ENCODE results near the gene KCNH6. TPM values are rescaled to one million over a fixed set of nuclear protein-coding genes. Genes with fewer than 3 reads are reported as not detected.

The KCNH6 gene
- total RNA-seq, 4 donors from 2014 or later: 0.08 to 0.29 TPM; not detected in 2

DNA sequence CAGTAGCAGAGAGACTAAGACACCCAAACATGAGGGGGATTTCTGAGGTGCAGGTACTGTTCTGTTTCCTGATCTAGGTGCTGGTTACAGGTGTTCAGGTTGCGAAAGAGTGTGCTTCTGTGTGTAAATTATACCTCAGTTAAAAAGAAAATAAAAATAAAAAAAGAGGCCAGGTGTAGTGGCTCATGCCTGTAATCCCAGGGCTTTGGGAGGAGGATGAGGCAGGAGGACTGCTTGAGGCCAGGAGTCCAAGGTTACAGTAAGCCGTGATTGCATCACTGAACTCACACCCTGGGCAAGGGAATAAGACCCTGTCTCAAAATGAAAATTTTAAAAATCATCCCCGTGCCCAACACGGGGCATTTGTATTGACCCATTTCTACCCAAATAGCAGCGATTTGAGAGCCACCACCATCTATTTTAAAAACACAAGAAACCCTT lies 23.9 kb downstream of the KCNH6 start:
- H3K4me3 ChIP-seq (ENCODE audit: low read depth, poor library complexity, severe bottlenecking): no peak overlapping the region
- 75% methylated on average over 5 of the region's 5 CpGs for WGBS, 2 donors
- intact Hi-C loops (cut with DNase I; ENCODE audit: low total_unique reads): no loop called here
- TF ChIP-seq, protein P1, sequence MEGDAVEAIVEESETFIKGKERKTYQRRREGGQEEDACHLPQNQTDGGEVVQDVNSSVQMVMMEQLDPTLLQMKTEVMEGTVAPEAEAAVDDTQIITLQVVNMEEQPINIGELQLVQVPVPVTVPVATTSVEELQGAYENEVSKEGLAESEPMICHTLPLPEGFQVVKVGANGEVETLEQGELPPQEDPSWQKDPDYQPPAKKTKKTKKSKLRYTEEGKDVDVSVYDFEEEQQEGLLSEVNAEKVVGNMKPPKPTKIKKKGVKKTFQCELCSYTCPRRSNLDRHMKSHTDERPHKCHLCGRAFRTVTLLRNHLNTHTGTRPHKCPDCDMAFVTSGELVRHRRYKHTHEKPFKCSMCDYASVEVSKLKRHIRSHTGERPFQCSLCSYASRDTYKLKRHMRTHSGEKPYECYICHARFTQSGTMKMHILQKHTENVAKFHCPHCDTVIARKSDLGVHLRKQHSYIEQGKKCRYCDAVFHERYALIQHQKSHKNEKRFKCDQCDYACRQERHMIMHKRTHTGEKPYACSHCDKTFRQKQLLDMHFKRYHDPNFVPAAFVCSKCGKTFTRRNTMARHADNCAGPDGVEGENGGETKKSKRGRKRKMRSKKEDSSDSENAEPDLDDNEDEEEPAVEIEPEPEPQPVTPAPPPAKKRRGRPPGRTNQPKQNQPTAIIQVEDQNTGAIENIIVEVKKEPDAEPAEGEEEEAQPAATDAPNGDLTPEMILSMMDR (IDR thresholded peaks at IDR 0.05): no peak
- no peak for TF ChIP-seq POLR2A (IDR thresholded peaks at IDR 0.05)
- DNase-seq (ENCODE audit: low spot score in 2 of 2): no peak

DNA sequence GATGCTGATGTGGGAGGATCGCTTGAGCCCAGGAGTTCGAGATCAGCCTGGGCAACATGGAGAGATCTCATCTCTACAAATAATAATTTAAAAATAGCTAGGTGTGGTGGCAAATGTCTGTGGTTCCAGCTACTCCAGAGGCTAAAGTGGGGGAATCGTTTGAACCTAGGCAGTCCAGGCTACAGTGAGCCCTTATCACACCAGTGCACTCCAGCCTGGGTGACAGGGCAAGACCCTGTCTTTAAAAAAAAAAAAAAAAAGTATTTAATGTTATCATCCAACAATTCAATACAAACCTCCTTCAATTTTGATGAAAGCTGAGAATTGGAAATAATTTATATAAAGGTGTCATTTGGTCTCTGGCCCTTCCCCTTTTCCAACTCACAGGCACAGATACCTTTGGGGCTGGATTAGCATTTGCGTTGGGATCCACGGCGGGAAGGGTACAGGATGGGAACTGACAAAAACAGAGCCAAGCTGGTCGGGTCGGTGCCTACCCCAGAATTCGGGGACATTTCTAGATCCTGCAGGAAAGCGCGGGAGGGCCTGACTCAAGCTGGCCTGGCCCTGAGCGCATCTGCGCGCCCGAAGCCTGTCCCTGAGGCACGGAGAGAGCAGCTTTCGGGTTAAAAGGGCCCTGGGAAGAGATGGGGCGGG lies 26.3 kb downstream of the KCNH6 start:
- TF ChIP-seq POLR2A (IDR thresholded peaks at IDR 0.05): no peak
- TF ChIP-seq, protein P1 (IDR thresholded peaks at IDR 0.05): no peak
- DNase-seq (ENCODE audit: low spot score in 2 of 2): no peak
- intact Hi-C loops (cut with DNase I; ENCODE audit: low total_unique reads): no loop called here
- 15 to 17% methylated on average over 18 of the region's 18 CpGs for WGBS, 2 donors
- peak overlapping the region; percentile 34 for H3K4me3 ChIP-seq (ENCODE audit: low read depth, poor library complexity, severe bottlenecking)

DNA sequence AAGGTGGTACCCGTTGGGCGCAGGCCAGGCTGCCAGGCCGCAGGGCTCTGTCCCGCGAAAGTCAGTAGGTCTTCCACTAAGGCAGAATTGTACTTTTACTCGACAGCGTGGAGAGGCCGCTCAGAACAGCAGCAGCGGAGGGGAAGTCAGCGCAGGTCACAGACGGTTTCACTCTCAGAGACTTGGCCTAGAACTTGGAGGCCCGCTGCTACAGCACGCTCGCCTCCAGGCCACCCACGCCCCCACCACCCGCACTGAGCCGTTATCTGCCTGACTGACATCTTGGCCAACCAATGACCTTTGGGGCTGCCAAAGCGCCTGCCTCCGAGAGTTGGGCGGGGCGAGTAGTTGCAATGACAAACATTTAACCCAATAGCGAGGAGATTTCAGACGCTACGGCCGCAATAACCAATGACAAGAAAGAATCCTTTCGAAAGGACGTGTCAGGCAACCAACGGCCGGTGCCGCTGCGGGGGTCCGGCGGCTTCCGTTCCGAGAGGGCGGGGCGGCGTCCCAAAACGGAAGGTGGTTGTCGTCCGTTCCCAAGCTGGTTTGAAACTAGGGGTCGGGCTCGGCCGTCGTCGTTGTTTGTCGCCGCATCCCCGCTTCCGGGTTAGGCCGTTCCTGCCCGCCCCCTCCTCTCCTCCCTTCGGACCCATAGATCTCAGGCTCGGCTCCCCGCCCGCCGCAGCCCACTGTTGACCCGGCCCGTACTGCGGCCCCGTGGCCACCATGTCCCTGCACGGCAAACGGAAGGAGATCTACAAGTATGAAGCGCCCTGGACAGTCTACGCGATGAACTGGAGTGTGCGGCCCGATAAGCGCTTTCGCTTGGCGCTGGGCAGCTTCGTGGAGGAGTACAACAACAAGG lies 27.0 kb downstream of the KCNH6 start, which contains the start of gene DCAF7:
TSS of gene DCAF7 (plus strand) at position 532 of the 871 bp plus-strand sequence. CDS start at position 733, 201 bp downstream.
- intact Hi-C loops (cut with DNase I; ENCODE audit: low total_unique reads): loop anchor here (5.0 kb wide), 1 partner anchor 818 kb away; no protein-coding TSS in a partner anchor
- TF ChIP-seq, protein P1 (IDR thresholded peaks at IDR 0.05): peak in 1 of 3 donors; percentile 20
- peak in 1 of 2 donors; percentile 18 for TF ChIP-seq POLR2A (IDR thresholded peaks at IDR 0.05)
- 0 to 1% methylated on average over 36 to 59 of the region's 72 CpGs for WGBS, 2 donors
- peak; percentile 99 to 100 for DNase-seq (ENCODE audit: low spot score in 2 of 2)
- peak within 1 kb of the TSS; percentile 95 for H3K4me3 ChIP-seq (ENCODE audit: low read depth, poor library complexity, severe bottlenecking)

DNA sequence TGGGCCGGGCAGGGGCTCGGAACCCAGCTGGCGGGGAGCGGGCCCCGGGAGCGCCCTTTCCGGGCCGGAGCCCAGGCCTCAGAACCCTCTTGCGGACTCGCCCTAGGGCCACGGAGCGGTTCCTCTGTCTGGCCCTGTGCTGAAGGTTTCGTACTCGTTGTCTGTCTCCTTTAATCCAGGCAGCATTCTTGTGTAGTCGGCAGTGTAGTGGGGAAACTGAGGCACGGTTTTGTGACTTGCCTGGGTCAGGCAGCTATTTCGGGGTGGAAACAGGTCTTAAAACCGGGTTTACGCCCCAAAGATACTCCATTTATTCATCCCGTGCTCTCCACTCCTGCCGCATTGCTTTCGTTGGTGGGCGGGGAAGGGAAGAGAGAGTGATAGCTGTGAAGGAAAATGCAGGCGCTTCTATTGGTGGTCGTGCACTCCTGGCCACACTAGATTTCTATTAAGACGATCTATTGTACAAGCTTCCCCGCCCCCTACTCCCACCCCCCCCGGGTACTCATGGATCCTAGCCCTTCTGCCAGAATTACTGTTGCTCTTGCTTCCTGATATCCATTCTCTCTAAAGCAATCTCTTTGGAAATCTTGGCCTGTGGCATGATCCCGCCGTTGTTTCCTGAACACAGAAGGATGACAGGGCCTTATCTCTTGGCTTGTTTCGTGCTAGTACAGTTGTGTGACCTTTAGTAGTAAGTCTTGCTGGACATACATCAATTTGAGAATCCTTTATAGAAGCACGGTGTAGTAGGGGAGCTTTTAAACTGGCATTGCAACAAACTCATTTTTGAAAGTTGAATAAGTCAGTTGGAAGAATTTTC lies 27.9 kb downstream of the KCNH6 start:
- intact Hi-C loops (cut with DNase I; ENCODE audit: low total_unique reads): loop anchor here (5.0 kb wide), 1 partner anchor 819 kb away; no protein-coding TSS in a partner anchor
- H3K4me3 ChIP-seq (ENCODE audit: low read depth, poor library complexity, severe bottlenecking): peak overlapping the region; percentile 95
- TF ChIP-seq, protein P1 (IDR thresholded peaks at IDR 0.05): no peak
- no peak for TF ChIP-seq POLR2A (IDR thresholded peaks at IDR 0.05)
- peak in 1 of 2 donors; percentile 78 for DNase-seq (ENCODE audit: low spot score in 2 of 2)
- 0% methylated on average over 22 to 24 of the region's 32 CpGs for WGBS, 2 donors

DNA sequence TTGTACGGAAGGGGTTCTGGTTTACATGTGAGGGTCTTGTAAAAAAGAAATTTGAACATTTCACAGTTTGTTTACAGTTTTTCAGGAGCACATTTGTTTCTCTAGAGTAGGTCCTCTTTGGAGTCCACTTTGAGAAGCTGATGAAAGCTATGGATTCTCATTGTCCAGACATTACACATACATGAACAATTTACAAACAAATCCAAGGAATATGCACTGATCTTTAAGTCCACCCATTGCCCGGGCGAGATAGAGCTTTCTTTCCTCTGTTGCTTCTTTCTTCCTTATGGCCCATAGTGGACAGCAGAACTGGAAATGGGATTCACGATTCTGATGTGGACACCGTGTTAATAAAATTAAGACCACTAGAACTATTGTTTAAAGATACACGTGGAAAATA lies 29.1 kb downstream of the KCNH6 start:
- no peak for DNase-seq (ENCODE audit: low spot score in 2 of 2)
- no peak overlapping the region for H3K4me3 ChIP-seq (ENCODE audit: low read depth, poor library complexity, severe bottlenecking)
- TF ChIP-seq, protein P1 (IDR thresholded peaks at IDR 0.05): no peak
- no peak for TF ChIP-seq POLR2A (IDR thresholded peaks at IDR 0.05)
- WGBS, 2 donors: 60 to 61% methylated on average over 6 of the region's 6 CpGs
- intact Hi-C loops (cut with DNase I; ENCODE audit: low total_unique reads): loop anchor here (5.0 kb wide), 1 partner anchor 820 kb away; no protein-coding TSS in a partner anchor

Measured in lower leg skin (tissue), 4 donors.